Neural progenitor cell (in vitro differentiated cells): ENCODE data around the gene PCARE. TPM values are rescaled to one million over a fixed set of nuclear protein-coding genes. Genes with fewer than 3 reads are reported as not detected.

Source experiments
- DNase-seq: peaks from one replicate; pipeline ENCODE4 v3.0.0-alpha.2; 2016; ENCODE audit warnings: low spot score
- H2AFZ ChIP-seq: fragments of 200-600 bp; sonication (generic); replicated peaks from 2 replicates; pipeline ENCODE4 v1.6.1; 2016; ENCODE audit warnings: antibody characterized with exemption
- H3F3A ChIP-seq: fragments of 200-600 bp; sonication (generic); 2 replicates; pipeline ENCODE4 v1.6.1; 2016; ENCODE audit warnings: antibody characterized with exemption, low read depth
- H3K27ac ChIP-seq: fragments of 200-600 bp; sonication (generic); 2 replicates; pipeline ENCODE4 v1.5.1; 2016; ENCODE audit warnings: mild to moderate bottlenecking
- H3K27me3 ChIP-seq: fragments of 200-600 bp; sonication (generic); 2 replicates; pipeline ENCODE4 v1.6.1; 2016; ENCODE audit warnings: mild to moderate bottlenecking, moderate library complexity
- H3K36me3 ChIP-seq: fragments of 200-600 bp; sonication (generic); 2 replicates; pipeline ENCODE4 v1.5.1; 2016
- H3K4me1 ChIP-seq: fragments of 200-600 bp; sonication (generic); 2 replicates; pipeline ENCODE4 v1.6.1; 2016; ENCODE audit warnings: mixed run types
- H3K4me2 ChIP-seq: fragments of 200-600 bp; sonication (generic); 2 replicates; pipeline ENCODE4 v1.6.1; 2016
- H3K4me3 ChIP-seq: fragments of 200-600 bp; sonication (generic); 2 replicates; pipeline ENCODE4 v1.5.1; 2016
- H3K79me2 ChIP-seq: fragments of 200-600 bp; sonication (generic); 2 replicates; pipeline ENCODE4 v1.6.1; 2016; ENCODE audit warnings: low read depth
- H3K9ac ChIP-seq: fragments of 200-600 bp; sonication (generic); 2 replicates; pipeline ENCODE4 v1.6.1; 2016
- H3K9me3 ChIP-seq: fragments of 200-600 bp; sonication (generic); 2 replicates; pipeline ENCODE4 v1.5.1; 2016; ENCODE audit warnings: low read depth
- H4K20me1 ChIP-seq: fragments of 200-600 bp; sonication (generic); 2 replicates; pipeline ENCODE4 v1.6.1; 2016; ENCODE audit warnings: low read depth
- H3K27ac Mint-ChIP-seq: 3 replicates; pipeline ENCODE4 v1.8.0; 2021; ENCODE audit warnings: mixed read lengths
- H3K27me3 Mint-ChIP-seq: 2 replicates; pipeline ENCODE4 v1.8.0; 2022; ENCODE audit warnings: low read depth, mild to moderate bottlenecking, inconsistent platforms, moderate library complexity, mixed read lengths; ENCODE audit not compliant: insufficient read depth
- H3K36me3 Mint-ChIP-seq: 3 replicates; pipeline ENCODE4 v1.8.0; 2021; ENCODE audit warnings: mixed read lengths
- H3K4me1 Mint-ChIP-seq: 3 replicates; pipeline ENCODE4 v1.8.0; 2021; ENCODE audit warnings: mixed read lengths
- H3K4me3 Mint-ChIP-seq: 3 replicates; pipeline ENCODE4 v1.8.0; 2021; ENCODE audit warnings: mild to moderate bottlenecking, moderate library complexity, mixed read lengths
- H3K9me3 Mint-ChIP-seq: 3 replicates; pipeline ENCODE4 v1.8.0; 2020; ENCODE audit warnings: mixed read lengths
- CTCF ChIP-seq: fragments of 200-600 bp; sonication (generic); IDR thresholded peaks from 2 replicates; pipeline ENCODE4 v1.5.1; 2017; ENCODE audit warnings: antibody characterized with exemption, mild to moderate bottlenecking
- EZH2 ChIP-seq: fragments of 200-600 bp; sonication (generic); IDR thresholded peaks from 2 replicates; pipeline ENCODE4 v1.6.1; 2017; ENCODE audit warnings: antibody characterized with exemption, mild to moderate bottlenecking, moderate library complexity
- EZH2phosphoT487 ChIP-seq: fragments of 200-600 bp; sonication (generic); IDR thresholded peaks from 2 replicates; pipeline ENCODE4 v1.6.1; 2017; ENCODE audit warnings: antibody characterized with exemption
- total RNA-seq: library from RNA; depleted of rRNA; stranded (reverse); fragments of >200 nt; gene quantifications from 2 replicates; pipeline ENCODE4 v1.2.3, GENCODE V29; 2015; ENCODE audit warnings: low replicate concordance

The PCARE gene
- total RNA-seq, 1 donor from 2014 or later, result not detected

- H4K20me1 ChIP-seq, result no peaks in the 10 kb centered on the region
- TF ChIP-seq EZH2phosphoT487, result no peak
- no peak for TF ChIP-seq CTCF
- TF ChIP-seq EZH2, result no peak
- H3K27ac ChIP-seq, result no peak overlapping the region
- H3K4me1 Mint-ChIP-seq, result peaks cover 19% of the 10 kb centered on the region
- no peak overlapping the region for H3K4me3 Mint-ChIP-seq
- no peak overlapping the region for H3K4me2 ChIP-seq
- no peak overlapping the region for H2AFZ ChIP-seq
- peaks cover 13% of the 10 kb centered on the region for H3K27me3 Mint-ChIP-seq
- no peaks in the 10 kb centered on the region for H3K36me3 ChIP-seq
- H3K9me3 Mint-ChIP-seq, result no peaks in the 10 kb centered on the region
- DNase-seq, result no peak
- peaks cover 76% of the 10 kb centered on the region for H3K27me3 ChIP-seq
- H3K9ac ChIP-seq, result no peak overlapping the region
- H3F3A ChIP-seq, result no peaks in the 10 kb centered on the region
- H3K9me3 ChIP-seq, result no peaks in the 10 kb centered on the region
- peak overlapping the region; percentile 7 for H3K27ac Mint-ChIP-seq
- no peak overlapping the region for H3K4me3 ChIP-seq
- H3K79me2 ChIP-seq, result no peaks in the 10 kb centered on the region
- H3K4me1 ChIP-seq, result peaks cover 2% of the 10 kb centered on the region
- H3K36me3 Mint-ChIP-seq, result peaks cover 2% of the 10 kb centered on the region
Observed at GRCh38 chr2:29113027-29113686, 38.8 kb upstream of the PCARE start.

- Histone ChIP-seq H3K9ac (no peak overlapping the region), H2AFZ (no peak overlapping the region), H3K27ac (no peak overlapping the region), H3K9me3 (no peaks in the 10 kb centered on the region), H3F3A (no peaks in the 10 kb centered on the region), H3K79me2 (no peaks in the 10 kb centered on the region), H3K4me2 (no peak overlapping the region), H3K27me3 (peaks cover 68% of the 10 kb centered on the region), H3K4me1 (peaks cover 2% of the 10 kb centered on the region), H4K20me1 (no peaks in the 10 kb centered on the region), H3K36me3 (no peaks in the 10 kb centered on the region), H3K4me3 (no peak overlapping the region)
- peaks cover 17% of the 10 kb centered on the region for H3K4me1 Mint-ChIP-seq
- H3K36me3 Mint-ChIP-seq, result peaks cover 2% of the 10 kb centered on the region
- DNase-seq, result no peak
- H3K27me3 Mint-ChIP-seq, result peaks cover 13% of the 10 kb centered on the region
- H3K27ac Mint-ChIP-seq, result no peak overlapping the region
- no peaks in the 10 kb centered on the region for H3K9me3 Mint-ChIP-seq
- no peak for TF ChIP-seq EZH2phosphoT487
- TF ChIP-seq EZH2, result no peak
- no peak for TF ChIP-seq CTCF
- no peak overlapping the region for H3K4me3 Mint-ChIP-seq
Observed at GRCh38 chr2:29112379-29112778, 38.1 kb upstream of the PCARE start.

- peaks cover 13% of the 10 kb centered on the region for H3K27me3 Mint-ChIP-seq
- H3K4me3 Mint-ChIP-seq, result no peak overlapping the region
- Histone ChIP-seq H3K27me3 (peaks cover 54% of the 10 kb centered on the region), H3K4me2 (no peak overlapping the region), H3K4me3 (no peak overlapping the region), H3K9ac (no peak overlapping the region), H4K20me1 (no peaks in the 10 kb centered on the region), H3K4me1 (peaks cover 8% of the 10 kb centered on the region), H3F3A (no peaks in the 10 kb centered on the region), H3K27ac (no peak overlapping the region), H3K9me3 (no peaks in the 10 kb centered on the region), H3K36me3 (no peaks in the 10 kb centered on the region), H2AFZ (no peak overlapping the region), H3K79me2 (no peaks in the 10 kb centered on the region)
- no peak for DNase-seq
- H3K9me3 Mint-ChIP-seq, result no peaks in the 10 kb centered on the region
- peaks cover 10% of the 10 kb centered on the region for H3K4me1 Mint-ChIP-seq
- TF ChIP-seq EZH2 (no peak), EZH2phosphoT487 (no peak), CTCF (no peak)
- no peak overlapping the region for H3K27ac Mint-ChIP-seq
- no peaks in the 10 kb centered on the region for H3K36me3 Mint-ChIP-seq
Observed at GRCh38 chr2:29110916-29111535, 36.7 kb upstream of the PCARE start.
